Erythroblast (primary cell): ENCODE results near the gene BRD1.

Source experiments
- GATA1 ChIP-seq: IDR thresholded peaks from 2 replicates; pipeline ENCODE4 v1.6.1; 2011; ENCODE audit warnings: low read depth, mild to moderate bottlenecking, control low read depth, low read length, moderate library complexity
- POLR2A ChIP-seq: IDR thresholded peaks from 2 replicates; pipeline ENCODE4 v1.6.1; 2011; ENCODE audit warnings: mild to moderate bottlenecking, low read length

DNA sequence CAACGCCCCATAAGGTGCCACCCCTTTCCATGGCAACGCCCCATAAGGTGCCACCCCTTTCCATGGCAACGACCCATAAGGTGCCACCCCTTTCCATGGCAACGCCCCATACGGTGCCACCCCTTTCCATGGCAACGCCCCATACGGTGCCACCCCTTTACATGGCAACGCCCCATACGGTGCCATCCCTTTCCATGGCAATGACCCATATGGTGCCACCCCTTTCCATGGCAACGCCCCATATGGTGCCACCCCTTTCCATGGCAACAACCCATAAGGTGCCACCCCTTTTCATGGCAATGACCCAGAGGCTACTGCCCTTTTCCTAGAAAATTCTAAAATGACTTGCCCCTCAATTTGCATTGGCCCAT is 72.1 kb downstream of the BRD1 start:
- no peak for TF ChIP-seq POLR2A
- no peak for TF ChIP-seq GATA1
